GM12878 (cell line): Measurements from ENCODE around the gene RASAL1. TPM values are rescaled to one million over a fixed set of nuclear protein-coding genes. Genes with fewer than 3 reads are reported as not detected.

ENCODE experiments used
- ATAC-seq: fragments of 200-7000 bp; cut with Tn5 transposase; 3 replicates; pipeline ENCODE4 v1.9.1; 2020; ENCODE audit warnings: mild to moderate bottlenecking, moderate library complexity
- BruUV-seq: library from RNA; stranded (reverse); fragments of 400-500 nt; replicated peaks from 2 replicates; lab custom pipeline; 2021; lab: Mats Ljungman, UMichigan
- CTCF ChIA-PET: fragments of 300-600 bp; sonication (Branson Sonifier 250); formaldehyde crosslinking; extraction: SDS; loops from one replicate; lab custom pipeline; 2021; ENCODE audit warnings: inconsistent platforms; lab: Yijun Ruan, JAX
- POLR2A ChIA-PET: fragments of 350-600 bp; formaldehyde crosslinking; extraction: SDS; loops from one replicate; lab custom pipeline; 2021; ENCODE audit warnings: inconsistent platforms; lab: Charles Lee
- RAD21 ChIA-PET: fragments of 300-600 bp; sonication (Branson Sonifier 250); formaldehyde crosslinking; loops from one replicate; lab custom pipeline; 2023; ENCODE audit warnings: antibody characterized with exemption; ENCODE audit not compliant: unreplicated experiment; lab: Charles Lee
- SMC1A ChIA-PET: fragments of 300-600 bp; sonication (Branson Sonifier 250); formaldehyde crosslinking; loops from one replicate; lab custom pipeline; 2023; ENCODE audit not compliant: unreplicated experiment, uncharacterized antibody; lab: Charles Lee
- DNase-seq: peaks from one replicate; pipeline ENCODE4 v3.0.0-alpha.2; 2011; ENCODE audit warnings: low read depth, low spot score
- FAIRE-seq: peaks from 3 replicates; lab custom pipeline; 2011; peaks lifted over from hg19 to GRCh38; lab: Jason Lieb, UNC
- H2AFZ ChIP-seq: 2 replicates; pipeline ENCODE4 v1.6.0; 2011; ENCODE audit warnings: low read depth, low read length, control low read depth; ENCODE audit not compliant: control insufficient read depth
- H3K27ac ChIP-seq: 2 replicates; pipeline ENCODE4 v1.5.1; 2011; ENCODE audit warnings: control low read depth; ENCODE audit not compliant: control insufficient read depth, insufficient read depth
- H3K27me3 ChIP-seq, 2 experiments: replicated peaks in 1 of 2; 2 replicates each; pipeline versions ENCODE4 v1.6.0 to v1.6.1; 2011; ENCODE audit warnings: low read length in 1 of 2; ENCODE audit not compliant: control insufficient read depth in 2 of 2, insufficient read depth in 2 of 2
- H3K36me3 ChIP-seq, 2 experiments: 2 replicates each; pipeline ENCODE4 v1.5.1; 2011; ENCODE audit warnings: low read length in 1 of 2; ENCODE audit not compliant: control insufficient read depth in 2 of 2, insufficient read depth in 2 of 2
- H3K4me1 ChIP-seq: 2 replicates; pipeline ENCODE4 v1.6.1; 2011; ENCODE audit warnings: mild to moderate bottlenecking, low read length, moderate library complexity, mixed read lengths; ENCODE audit not compliant: control insufficient read depth, insufficient read depth
- H3K4me2 ChIP-seq: 2 replicates; pipeline ENCODE4 v1.6.0; 2011; ENCODE audit warnings: control low read depth; ENCODE audit not compliant: control insufficient read depth, insufficient read depth
- H3K4me3 ChIP-seq: fragments of 200-600 bp; sonication (generic); 2 replicates; pipeline ENCODE4 v1.5.1; 2016
- H3K79me2 ChIP-seq: 2 replicates; pipeline ENCODE4 v1.6.0; 2011; ENCODE audit warnings: low read length; ENCODE audit not compliant: control insufficient read depth, insufficient read depth
- H3K9ac ChIP-seq: 2 replicates; pipeline ENCODE4 v1.8.0; 2011; ENCODE audit warnings: low read length, control low read depth, mixed read lengths; ENCODE audit not compliant: control insufficient read depth, insufficient read depth
- H3K9me3 ChIP-seq: replicated peaks from 3 replicates; pipeline ENCODE4 v1.5.1; 2011; ENCODE audit warnings: mild to moderate bottlenecking, low read length; ENCODE audit not compliant: control insufficient read depth, insufficient read depth
- H4K20me1 ChIP-seq: 2 replicates; pipeline ENCODE4 v1.6.0; 2011; ENCODE audit not compliant: control insufficient read depth, insufficient read depth
- EGR1 ChIP-seq, 2 experiments: IDR thresholded peaks; 1 replicate in 1 of 2; 2 replicates in 1 of 2; pipeline ENCODE4 v1.6.1; 2011 to 2012; ENCODE audit warnings: low read depth in 2 of 2, low read length in 2 of 2, borderline replicate concordance in 1 of 2, mild to moderate bottlenecking in 1 of 2, moderate library complexity in 1 of 2
- POLR2AphosphoS2 ChIP-seq: IDR thresholded peaks from 2 replicates; pipeline ENCODE4 v1.6.1; 2011; ENCODE audit warnings: low read depth, mild to moderate bottlenecking, low read length, improper control_type of control experiment, moderate library complexity
- WGBS: methylation state at CpG from one replicate; pipeline ENCODE4 v1.1.6; 2016; ENCODE audit warnings: low lambda C conversion rate; ENCODE audit not compliant: insufficient replicate concordance, insufficient coverage; ENCODE audit errors: missing lambda C conversion rate; 5-methylcytosine and 5-hydroxymethylcytosine counted together
- in situ Hi-C: fragments of 300-500 bp; cut with MboI; formaldehyde crosslinking; loops from 9 replicates; pipeline ENCODE4 v1.14.3; 2018; ENCODE audit warnings: mixed read lengths
- intact Hi-C: fragments of 100-400 bp; cut with micrococcal nuclease; formaldehyde crosslinking; loops from one replicate; pipeline ENCODE4 v1.14.2; 2022; ENCODE audit not compliant: unreplicated experiment
- polyA plus RNA-seq, 11 experiments: library from polyadenylated mRNA; depleted of rRNA in 4 of 11; unstranded in 6 of 11; stranded (reverse) in 5 of 11; fragments of >200 nt; fragmentation: Nextera tagmentation in 4 of 11; fragmentation: Illumina TruSeq in 1 of 11; extraction: Ambion mirVana in 4 of 11; extraction: Trizol in 1 of 11; gene quantifications; 1 replicate in 1 of 11; 2 replicates in 10 of 11; pipeline versions ENCODE4 v1.2.1 to v1.2.3, GENCODE V29; 2011 to 2016; ENCODE audit warnings: inconsistent platforms in 2 of 11, missing spikeins in 2 of 11, low read depth in 1 of 11
- total RNA-seq, 4 experiments: library from RNA; depleted of rRNA in 3 of 4; stranded (reverse); fragments of >200 nt in 3 of 4; fragmentation: Illumina TruSeq in 1 of 4; extraction: Trizol in 1 of 4; gene quantifications; 2 replicates each; pipeline versions ENCODE4 v1.2.1 to v1.2.3, GENCODE V29; 2013 to 2021

The RASAL1 gene
- total and polyA plus RNA-seq, 10 of the 15 experiments (the other 5 are each of a cell fraction or from before 2014, with no cell fraction given) = 0.12 to 1.0 (median 0.52) TPM; not detected in 6

DNA sequence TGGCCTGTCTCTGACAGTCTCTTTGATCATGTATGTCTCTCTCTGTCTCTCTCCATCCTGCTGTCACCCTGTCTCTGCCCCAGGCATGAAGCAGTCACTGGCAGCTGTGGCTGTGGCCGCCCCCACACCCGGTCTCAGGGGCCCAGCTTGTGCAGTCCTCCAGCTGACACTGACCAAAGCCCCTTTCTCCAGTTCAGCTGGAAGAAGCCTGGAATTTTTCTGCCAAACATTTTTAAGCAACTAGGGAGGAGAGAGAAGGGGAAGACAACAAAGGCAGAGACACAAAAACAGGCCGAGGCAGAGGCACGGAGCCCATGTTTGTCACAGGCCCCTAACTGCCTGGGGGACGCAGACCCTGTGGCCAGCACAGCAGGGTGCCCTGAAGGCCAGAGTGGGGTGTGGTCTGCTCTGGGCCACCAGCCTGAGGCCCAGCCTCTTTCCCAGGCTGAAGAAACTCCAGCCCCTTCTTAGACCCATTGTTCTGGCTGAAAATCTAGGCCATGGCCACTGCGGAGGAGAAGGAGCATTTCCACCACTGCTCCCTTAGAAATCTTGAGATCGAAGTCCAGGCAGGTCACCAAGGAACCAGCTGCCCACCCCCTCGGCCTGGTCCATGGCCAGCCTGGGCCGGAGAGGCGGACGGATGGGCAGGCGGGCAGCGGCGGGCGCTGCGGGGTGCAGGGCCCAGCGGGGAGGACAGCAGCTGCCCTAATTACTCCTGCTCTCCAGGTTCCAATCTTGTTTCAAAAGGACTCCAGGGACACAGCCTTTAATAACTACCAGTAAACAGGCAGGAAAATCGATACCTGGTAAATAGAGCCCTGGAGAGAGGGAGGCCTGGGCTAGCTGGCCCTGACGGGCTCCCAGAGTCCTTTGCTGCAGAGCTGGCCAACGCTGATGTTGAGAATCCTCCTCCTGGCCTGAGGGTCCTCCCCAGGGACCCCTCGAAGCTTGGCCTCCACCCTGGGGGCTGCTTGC is 64.1 kb downstream of the RASAL1 start:
- BruUV-seq = no TSS peak
- H3K36me3 ChIP-seq = no peaks in the 10 kb centered on the region; a peak in 2 of 4 replicates
- no peak overlapping the region for H2AFZ ChIP-seq
- no peaks in the 10 kb centered on the region for H3K9me3 ChIP-seq
- no peak overlapping the region for H3K4me3 ChIP-seq
- no peak overlapping the region; the same call in 1 of the 2 replicates for H3K4me2 ChIP-seq
- TF ChIP-seq EGR1 (IDR thresholded peaks at IDR 0.05; ENCODE audit: borderline replicate concordance in 1 of 2, low read depth in 2 of 2, low read length in 2 of 2) (peak in 1 of 2 experiments; percentile 22; a peak in 1 of 3 replicates), POLR2AphosphoS2 (no peak)
- ATAC-seq (no peak), FAIRE-seq (no peak), DNase-seq (no peak)
- peaks cover 2% of the 10 kb centered on the region; the same call in 1 of the 2 replicates for H3K79me2 ChIP-seq
- intact Hi-C loops (no loop called here), in situ Hi-C loops (no loop called here)
- no peaks in the 10 kb centered on the region for H4K20me1 ChIP-seq
- ChIA-PET SMC1A (interaction anchor here (1.0 to 7.3 kb wide), 10 partner anchors 8 to 102 kb away, joined by 3 to 83 read pairs (median 8); no protein-coding TSS in a partner anchor), CTCF (interaction anchor here (1.2 to 4.9 kb wide), 7 partner anchors 10 to 168 kb away, joined by 3 to 40 read pairs (median 8); no protein-coding TSS in a partner anchor), RAD21 (interaction anchor here (0.9 to 7.1 kb wide), 8 partner anchors 8 to 103 kb away, joined by 3 to 84 read pairs (median 4); no protein-coding TSS in a partner anchor), POLR2A (interaction anchor here (0.5 to 5.6 kb wide), 9 partner anchors 8 to 739 kb away, joined by 3 to 46 read pairs (median 7); partner anchors contain the start of gene OAS2)
- H3K4me1 ChIP-seq = peaks cover 66% of the 10 kb centered on the region
- no peak overlapping the region for H3K9ac ChIP-seq
- no peak overlapping the region for H3K27ac ChIP-seq
- H3K27me3 ChIP-seq = no peaks in the 10 kb centered on the region
- WGBS = 78% methylated on average over 21 of the region's 21 CpGs
